NCI-H146 treated with DMSO at 0.1 percent for 48 hours (cell line): ENCODE data around the gene SLC4A3.
A peak's percentile ranks its signal among the peaks of the same experiment; 100 is the strongest.
"Not testable (repeated sequence)": the region's sequence is repeated elsewhere in the genome, so short reads cannot be mapped to it uniquely, and the experiment has no call there.

Source experiments
- DNase-seq: peaks from one replicate; lab custom pipeline; 2025; ENCODE audit not compliant: unreplicated experiment; lab: John Stamatoyannopoulos, UW

The SLC4A3 gene

GRCh38 chr2:219679571-219679970, 52.1 kb downstream of the SLC4A3 start:
- DNase-seq, result no peak

DNA sequence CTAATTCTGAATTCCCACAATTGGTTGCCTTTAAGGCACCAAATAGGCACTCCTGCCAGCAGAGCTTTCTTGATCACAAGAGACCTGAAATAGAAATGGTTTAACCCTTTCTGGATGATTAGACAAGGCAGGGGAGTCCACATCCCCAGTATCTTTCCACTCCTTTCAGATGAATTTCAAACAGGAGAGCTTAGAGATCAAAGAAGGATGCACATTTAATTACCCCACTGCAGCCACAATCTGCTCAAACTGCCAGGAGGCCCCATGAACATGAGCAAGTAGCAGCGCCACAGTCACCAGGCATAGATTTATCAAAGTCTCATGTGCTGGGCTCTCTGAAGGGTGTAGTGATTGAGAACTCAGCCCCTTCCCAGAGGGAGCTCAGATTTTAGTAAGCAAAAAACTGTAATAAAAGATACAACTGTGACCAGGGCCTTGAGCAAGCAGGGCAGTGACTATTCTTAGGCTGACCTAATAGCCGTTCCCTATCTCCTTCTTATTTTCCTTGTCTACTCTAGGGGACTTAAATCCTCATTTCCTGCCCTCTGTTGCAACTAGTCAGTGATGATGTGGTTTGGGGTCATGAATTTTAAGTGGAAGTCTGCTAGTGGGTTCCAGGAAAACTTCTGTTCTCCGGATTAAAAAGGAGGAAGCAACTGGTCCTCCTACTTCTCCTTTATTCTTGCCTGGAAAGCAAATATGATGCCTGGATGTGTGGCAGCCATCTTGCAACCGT, 53.7 kb downstream of the SLC4A3 start:
- no peak for DNase-seq

- no peak for DNase-seq
Measured at GRCh38 chr2:219681694-219682300, 54.4 kb downstream of the SLC4A3 start.

DNA sequence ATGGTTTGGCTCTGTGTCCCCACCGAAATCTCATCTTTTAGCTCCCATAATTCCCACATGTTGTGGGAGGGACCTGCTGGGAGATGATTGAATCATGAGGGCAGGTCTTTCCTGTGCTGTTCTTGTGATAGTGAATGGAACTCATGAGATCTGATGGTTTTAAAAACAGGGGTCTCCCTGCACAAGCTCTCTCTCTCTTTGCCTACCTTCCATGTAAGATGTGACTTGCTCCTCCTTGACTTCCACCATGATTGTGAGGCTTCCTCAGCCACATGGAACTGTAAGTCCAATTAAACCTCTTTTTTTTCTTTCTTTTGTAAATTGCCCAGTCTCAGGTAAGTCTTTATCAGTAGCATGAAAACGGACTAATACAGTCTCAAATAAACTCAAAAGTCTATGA, 56.0 kb downstream of the SLC4A3 start:
- not testable (repeated sequence) for DNase-seq

GRCh38 chr2:219684721-219685689, 57.6 kb downstream of the SLC4A3 start:
- peak; percentile 22 for DNase-seq

- no peak for DNase-seq
Measured at GRCh38 chr2:219687272-219687671, 59.8 kb downstream of the SLC4A3 start.

DNA sequence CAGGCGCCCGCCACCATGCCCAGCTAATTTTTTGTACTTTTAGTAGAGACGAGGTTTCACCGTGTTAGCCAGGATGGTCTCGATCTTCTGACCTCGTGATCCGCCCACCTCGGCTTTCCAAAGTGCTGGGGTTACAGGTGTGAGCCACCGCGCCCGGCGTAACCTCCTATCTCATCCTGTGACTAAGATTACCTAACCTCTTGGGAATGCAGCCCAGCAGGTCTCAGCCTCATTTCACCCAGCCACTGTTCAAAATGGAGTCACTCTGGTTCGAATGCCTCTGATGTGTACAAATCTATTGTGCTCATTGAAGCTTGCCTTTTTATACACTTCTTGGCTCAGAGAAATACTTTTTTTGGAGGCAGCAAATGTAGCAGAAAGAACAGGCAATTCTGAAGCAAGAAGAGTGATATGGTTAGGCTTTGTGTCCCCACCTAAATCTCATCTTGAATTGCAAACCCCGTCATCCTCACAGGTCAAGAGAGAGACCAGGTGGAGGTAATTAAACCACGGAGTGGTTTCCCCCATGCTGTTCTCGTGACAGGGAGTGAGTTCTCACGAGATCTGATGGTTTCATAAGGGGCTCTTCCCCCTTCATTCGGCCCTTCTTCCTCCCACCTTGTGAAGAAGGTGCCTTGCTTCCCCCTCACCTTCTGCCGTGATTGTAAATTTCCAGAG, 60.6 kb downstream of the SLC4A3 start:
- no peak for DNase-seq

DNA sequence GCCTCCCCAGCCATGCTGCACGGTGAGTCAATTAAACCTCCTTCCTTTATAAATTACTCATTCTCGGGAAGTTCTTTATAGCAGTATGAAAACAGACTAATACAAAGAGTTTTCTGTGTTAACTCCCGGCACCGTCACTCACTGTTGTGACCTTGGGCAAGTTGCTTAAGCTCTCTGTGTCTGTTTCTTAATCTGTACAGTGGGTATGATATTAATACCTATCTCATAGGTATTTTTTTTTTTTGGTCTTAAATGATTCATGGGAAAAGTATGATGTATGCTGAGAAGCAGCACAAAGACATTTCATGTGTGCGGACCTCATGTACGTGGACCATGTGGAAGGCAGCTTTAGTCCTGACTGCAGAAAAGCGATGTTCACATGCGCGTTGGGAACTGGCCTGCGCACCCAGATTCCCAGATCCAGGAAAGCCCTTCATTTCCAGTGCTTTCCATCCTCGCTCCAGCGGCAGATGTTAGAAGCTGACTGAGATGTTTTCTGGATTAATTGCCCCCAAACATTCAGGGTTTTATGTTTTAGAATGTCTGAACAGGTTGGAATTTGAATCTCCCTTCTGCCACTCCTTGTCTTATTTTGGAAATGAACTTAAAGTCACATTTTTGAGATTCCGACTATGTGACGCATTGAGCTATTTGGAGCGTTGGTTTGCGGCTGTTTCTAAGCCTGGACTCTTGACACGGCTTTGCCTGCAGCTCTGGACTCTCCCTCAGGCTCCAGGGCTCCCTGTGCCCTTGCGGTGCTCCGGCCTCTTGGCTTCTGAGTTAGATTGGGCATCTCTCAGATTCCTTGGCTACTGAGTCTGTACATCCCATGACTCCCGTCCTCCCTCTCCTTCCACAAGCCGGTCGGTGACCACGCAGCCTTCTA, 61.4 kb downstream of the SLC4A3 start:
- DNase-seq, result no peak

- peak; percentile 11 for DNase-seq
Measured at GRCh38 chr2:219689676-219690628, 62.5 kb downstream of the SLC4A3 start.

GRCh38 chr2:219691571-219691970, 64.1 kb downstream of the SLC4A3 start:
- no peak for DNase-seq
